MM.1S (cell line): Measurements from ENCODE around the gene SCARF2.

Experiments
- EZH2 ChIP-seq: fragments of 300-600 bp; sonication (generic); optimal IDR thresholded peaks from 2 replicates; pipeline ENCODE3; 2017; ENCODE audit warnings: low read depth, mild to moderate bottlenecking, antibody characterized with exemption, low read length, mixed read lengths
- TF ChIP-seq, protein P1 (sequence below): fragments of 300-600 bp; sonication (generic); IDR thresholded peaks from 2 replicates; pipeline ENCODE4 v1.5.1; 2016; ENCODE audit warnings: antibody characterized with exemption, low read length, mixed read lengths

DNA sequence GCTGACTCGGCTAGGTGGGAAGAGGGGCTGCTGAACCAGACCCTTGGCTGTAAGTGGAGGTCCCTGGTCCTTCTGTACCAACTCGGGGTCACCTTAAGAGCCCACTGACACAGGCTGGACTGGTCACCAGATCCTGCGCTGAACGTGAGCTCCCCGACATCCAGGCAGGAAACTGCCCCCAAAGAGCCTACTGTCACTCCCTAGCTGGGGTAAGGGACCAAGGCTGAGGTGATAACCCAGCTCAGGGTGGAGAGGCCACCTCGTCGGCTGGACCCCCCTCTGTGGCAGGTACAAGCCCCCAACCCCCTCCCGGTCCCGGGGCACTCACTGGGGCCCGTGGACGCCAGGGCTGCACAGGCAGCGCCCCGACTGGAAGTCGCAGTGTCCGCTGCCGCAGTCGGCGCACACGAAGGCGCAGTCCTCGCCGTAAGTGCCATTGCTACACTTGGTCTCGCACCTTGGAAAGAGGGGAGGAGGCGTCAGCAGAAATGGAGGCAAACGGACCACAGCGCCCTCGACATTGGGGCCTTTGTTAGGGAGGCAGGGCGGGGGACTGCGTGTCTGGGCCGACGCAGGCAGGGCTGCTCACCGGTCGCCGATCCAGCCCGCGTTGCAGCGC is 7.4 kb downstream of the SCARF2 start:
- TF ChIP-seq, protein P1, sequence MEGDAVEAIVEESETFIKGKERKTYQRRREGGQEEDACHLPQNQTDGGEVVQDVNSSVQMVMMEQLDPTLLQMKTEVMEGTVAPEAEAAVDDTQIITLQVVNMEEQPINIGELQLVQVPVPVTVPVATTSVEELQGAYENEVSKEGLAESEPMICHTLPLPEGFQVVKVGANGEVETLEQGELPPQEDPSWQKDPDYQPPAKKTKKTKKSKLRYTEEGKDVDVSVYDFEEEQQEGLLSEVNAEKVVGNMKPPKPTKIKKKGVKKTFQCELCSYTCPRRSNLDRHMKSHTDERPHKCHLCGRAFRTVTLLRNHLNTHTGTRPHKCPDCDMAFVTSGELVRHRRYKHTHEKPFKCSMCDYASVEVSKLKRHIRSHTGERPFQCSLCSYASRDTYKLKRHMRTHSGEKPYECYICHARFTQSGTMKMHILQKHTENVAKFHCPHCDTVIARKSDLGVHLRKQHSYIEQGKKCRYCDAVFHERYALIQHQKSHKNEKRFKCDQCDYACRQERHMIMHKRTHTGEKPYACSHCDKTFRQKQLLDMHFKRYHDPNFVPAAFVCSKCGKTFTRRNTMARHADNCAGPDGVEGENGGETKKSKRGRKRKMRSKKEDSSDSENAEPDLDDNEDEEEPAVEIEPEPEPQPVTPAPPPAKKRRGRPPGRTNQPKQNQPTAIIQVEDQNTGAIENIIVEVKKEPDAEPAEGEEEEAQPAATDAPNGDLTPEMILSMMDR, result no peak
- no peak for TF ChIP-seq EZH2
